Measurements from ENCODE around the gene TADA3. TPM values are rescaled to one million over a fixed set of nuclear protein-coding genes. Genes with fewer than 3 reads are reported as not detected.

TADA3 gene
- total and polyA plus RNA-seq, 2 donors (not counting 3 experiments of a cell fraction or from before 2014, with no cell fraction given): 27.8 to 31.0 TPM

GRCh38 chr3:9767418-9767817 is 24.9 kb downstream of the TADA3 start:
- Histone ChIP-seq H3K9me3 (replicated peaks; ENCODE audit: control insufficient read depth, insufficient read depth, low read length) (no peaks in the 10 kb centered on the region), H3K4me1 (ENCODE audit: control insufficient read depth, extremely low read depth, insufficient read depth, low read length) (peaks cover 18% of the 10 kb centered on the region), H3K36me3 (ENCODE audit: control insufficient read depth in 2 of 2, extremely low read depth in 1 of 2, insufficient read depth in 2 of 2, low read length in 2 of 2) (peaks cover 0 to 2% of the 10 kb centered on the region in 2 experiments), H3K9me1 (replicated peaks; ENCODE audit: control insufficient read depth, extremely low read depth, insufficient read depth, low read length) (no peaks in the 10 kb centered on the region), H4K20me1 (replicated peaks; ENCODE audit: control insufficient read depth, extremely low read depth, insufficient read depth, low read length) (no peaks in the 10 kb centered on the region), H3K27me3 (ENCODE audit: control insufficient read depth in 2 of 2, insufficient read depth in 2 of 2, low read length in 2 of 2) (no peaks in the 10 kb centered on the region), H3K27ac (ENCODE audit: insufficient read depth, low read depth, low read length) (no peak overlapping the region), H3K79me2 (ENCODE audit: control insufficient read depth, insufficient read depth, low read length) (peaks cover 6% of the 10 kb centered on the region), H3K4me3 (replicated peaks in 1 of 3; ENCODE audit: insufficient read depth in 1 of 3, low read depth in 1 of 3, low read length in 3 of 3) (no peak overlapping the region), H2AFZ (ENCODE audit: low read depth, low read length) (no peak overlapping the region), H3K9ac (replicated peaks; ENCODE audit: extremely low read depth, insufficient read depth, low read length) (no peak overlapping the region), H3K4me2 (ENCODE audit: insufficient read depth, low read length) (no peak overlapping the region)
- intact Hi-C loops (cut with micrococcal nuclease): no loop called here
- BruUV-seq (replicated peaks): no TSS peak
- FAIRE-seq (no peak), DNase-seq (ENCODE audit: low read depth, low spot score) (no peak)
- POLR2A ChIA-PET: no interaction called here
- dilution Hi-C loops (cut with MboI; ENCODE audit: extremely low pct_ligation_motif_present, low sequenced_read_pairs): no loop called here
- TF ChIP-seq, protein P1, sequence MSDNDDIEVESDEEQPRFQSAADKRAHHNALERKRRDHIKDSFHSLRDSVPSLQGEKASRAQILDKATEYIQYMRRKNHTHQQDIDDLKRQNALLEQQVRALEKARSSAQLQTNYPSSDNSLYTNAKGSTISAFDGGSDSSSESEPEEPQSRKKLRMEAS (IDR thresholded peaks at IDR 0.05; ENCODE audit: insufficient read depth, insufficient read length): no peak
- TF ChIP-seq FOS (IDR thresholded peaks at IDR 0.05; ENCODE audit: borderline replicate concordance, insufficient read depth, low read length): no peak
- no peak for TF ChIP-seq EZH2 (IDR thresholded peaks at IDR 0.05; ENCODE audit: borderline replicate concordance, low read depth, low read length, severe bottlenecking)
- TF ChIP-seq POLR2A (IDR thresholded peaks at IDR 0.05; ENCODE audit: low read depth, low read length): no peak
- TF ChIP-seq, protein P2, sequence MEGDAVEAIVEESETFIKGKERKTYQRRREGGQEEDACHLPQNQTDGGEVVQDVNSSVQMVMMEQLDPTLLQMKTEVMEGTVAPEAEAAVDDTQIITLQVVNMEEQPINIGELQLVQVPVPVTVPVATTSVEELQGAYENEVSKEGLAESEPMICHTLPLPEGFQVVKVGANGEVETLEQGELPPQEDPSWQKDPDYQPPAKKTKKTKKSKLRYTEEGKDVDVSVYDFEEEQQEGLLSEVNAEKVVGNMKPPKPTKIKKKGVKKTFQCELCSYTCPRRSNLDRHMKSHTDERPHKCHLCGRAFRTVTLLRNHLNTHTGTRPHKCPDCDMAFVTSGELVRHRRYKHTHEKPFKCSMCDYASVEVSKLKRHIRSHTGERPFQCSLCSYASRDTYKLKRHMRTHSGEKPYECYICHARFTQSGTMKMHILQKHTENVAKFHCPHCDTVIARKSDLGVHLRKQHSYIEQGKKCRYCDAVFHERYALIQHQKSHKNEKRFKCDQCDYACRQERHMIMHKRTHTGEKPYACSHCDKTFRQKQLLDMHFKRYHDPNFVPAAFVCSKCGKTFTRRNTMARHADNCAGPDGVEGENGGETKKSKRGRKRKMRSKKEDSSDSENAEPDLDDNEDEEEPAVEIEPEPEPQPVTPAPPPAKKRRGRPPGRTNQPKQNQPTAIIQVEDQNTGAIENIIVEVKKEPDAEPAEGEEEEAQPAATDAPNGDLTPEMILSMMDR (IDR thresholded peaks at IDR 0.05; ENCODE audit: extremely low read depth in 1 of 2, insufficient read depth in 1 of 2, low read depth in 1 of 2, low read length in 2 of 2): no peak
- no peak for TF ChIP-seq JUN (IDR thresholded peaks at IDR 0.05; ENCODE audit: borderline replicate concordance, insufficient read depth, insufficient read length, low read depth)
- no peak for TF ChIP-seq MYC (IDR thresholded peaks at IDR 0.05; ENCODE audit: low read depth, low read length)
- TF ChIP-seq GATA2 (IDR thresholded peaks at IDR 0.05; ENCODE audit: insufficient read depth, insufficient read length, low read depth, low read length): no peak
- no peak for TF ChIP-seq POLR2AphosphoS5 (IDR thresholded peaks at IDR 0.05; ENCODE audit: insufficient read depth, low read depth, low read length)
- CTCF ChIA-PET: no interaction called here
